Measurements from ENCODE around the gene ZNF839.
"Not testable (repeated sequence)": the region's sequence is repeated elsewhere in the genome, so short reads cannot be mapped to it uniquely, and the experiment has no call there.

The ZNF839 gene

DNA sequence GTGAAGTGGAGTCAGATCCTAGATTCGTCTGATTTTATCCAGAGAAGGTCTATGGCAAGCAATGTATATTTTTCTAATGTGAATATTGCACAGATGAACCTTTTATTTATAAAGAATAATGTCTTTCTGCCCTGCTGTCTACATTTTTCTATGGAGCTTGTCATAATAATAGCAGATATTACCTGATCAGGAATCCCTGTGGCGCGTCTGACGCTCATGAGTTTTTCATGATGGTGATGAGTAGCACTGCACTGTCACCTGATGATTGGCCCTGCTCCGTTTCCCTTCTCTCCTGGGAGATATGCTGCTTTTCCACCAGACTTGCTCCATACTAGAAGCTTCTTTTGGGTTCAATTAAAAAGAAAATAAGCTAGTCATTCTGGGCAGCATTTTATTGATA lies 22.7 kb downstream of the ZNF839 start:
- no peak for DNase-seq (ENCODE audit: low spot score)

DNA sequence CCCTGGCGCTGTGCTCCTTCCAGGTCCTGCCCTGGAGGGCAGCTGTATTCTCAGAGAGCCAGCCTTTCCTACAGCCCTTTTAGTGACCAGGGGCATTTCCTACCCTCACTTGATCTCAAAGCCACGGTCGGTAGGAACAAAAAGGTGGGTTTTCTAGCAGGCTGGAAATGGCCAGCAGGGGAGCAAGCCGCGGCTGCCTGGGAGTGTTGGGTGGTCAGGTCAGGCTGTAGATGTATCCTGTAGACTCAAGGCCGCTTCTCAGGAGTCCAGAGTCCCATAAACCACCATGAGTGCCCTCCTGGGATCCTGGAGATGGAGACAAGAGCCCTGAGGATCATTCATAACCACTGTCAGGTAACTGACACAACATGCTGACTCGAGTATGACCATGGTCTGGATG lies 24.5 kb downstream of the ZNF839 start:
- DNase-seq (ENCODE audit: low spot score): no peak

- no peak for DNase-seq (ENCODE audit: low spot score)
Measured at GRCh38 chr14:102344485-102344884, 24.9 kb downstream of the ZNF839 start.

DNA sequence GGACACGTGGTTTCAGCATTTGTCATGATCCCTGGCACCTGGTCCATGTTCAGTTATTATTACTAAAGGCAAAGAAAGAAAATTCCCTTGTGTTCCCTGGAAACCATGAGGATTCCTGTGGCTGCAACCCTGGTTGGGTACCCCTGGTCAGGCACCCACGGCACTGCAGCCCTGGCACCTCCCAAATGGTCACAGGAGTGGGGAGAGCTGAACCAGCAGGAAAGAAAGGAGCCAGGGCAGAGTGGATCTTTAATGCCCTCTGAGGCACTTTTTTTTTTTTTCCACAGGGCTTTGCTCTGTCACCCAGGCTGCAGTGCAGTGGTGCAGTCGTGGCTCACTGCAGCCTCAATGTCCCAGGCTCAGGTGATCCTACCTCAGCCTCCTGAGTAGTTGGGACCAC lies 25.7 kb downstream of the ZNF839 start:
- DNase-seq (ENCODE audit: low spot score): no peak

DNA sequence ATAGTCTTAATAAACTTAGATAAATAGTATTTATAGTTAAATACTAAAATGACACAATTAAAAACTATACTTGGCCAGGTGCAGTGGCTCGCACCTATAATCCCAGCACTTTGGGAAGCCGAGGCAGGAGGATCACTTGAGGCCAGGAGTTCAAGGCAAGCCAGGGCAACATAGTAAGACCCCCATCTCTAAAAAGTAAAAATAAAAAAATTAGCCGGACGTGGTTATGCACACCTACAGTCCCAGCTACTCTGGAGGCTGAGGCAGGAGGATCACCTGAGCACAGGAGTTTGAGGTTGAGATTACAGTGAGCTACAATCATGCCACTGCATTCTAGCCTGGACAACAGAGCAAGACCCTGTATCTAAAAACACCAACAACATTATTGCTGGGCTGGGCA lies 27.1 kb downstream of the ZNF839 start:
- no peak for DNase-seq (ENCODE audit: low spot score)

- no peak for DNase-seq (ENCODE audit: low spot score)
Measured at GRCh38 chr14:102348376-102348775, 28.8 kb downstream of the ZNF839 start.

- no peak for DNase-seq (ENCODE audit: low spot score)
Measured at GRCh38 chr14:102351023-102351422, 31.5 kb downstream of the ZNF839 start.

DNA sequence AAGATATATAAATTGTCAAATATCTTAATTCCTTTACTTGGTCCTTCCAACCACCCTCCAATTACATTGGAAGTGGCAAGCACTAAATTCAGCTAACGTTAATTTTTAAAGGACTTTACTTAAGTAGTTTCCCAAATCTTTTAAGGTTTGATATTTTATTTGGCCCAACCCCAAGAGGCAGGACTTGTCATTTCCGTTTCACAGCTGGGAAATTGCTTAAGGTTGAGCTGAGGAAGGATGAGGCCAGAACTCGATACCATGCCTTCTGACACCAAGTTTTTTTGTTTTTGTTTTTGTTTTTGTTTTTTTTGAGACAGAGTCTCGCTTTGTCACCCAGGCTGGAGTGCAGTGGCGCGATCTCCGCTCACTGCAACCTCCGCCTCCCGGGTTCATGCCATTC lies 32.0 kb downstream of the ZNF839 start:
- not testable (repeated sequence) for DNase-seq (ENCODE audit: low spot score)

DNA sequence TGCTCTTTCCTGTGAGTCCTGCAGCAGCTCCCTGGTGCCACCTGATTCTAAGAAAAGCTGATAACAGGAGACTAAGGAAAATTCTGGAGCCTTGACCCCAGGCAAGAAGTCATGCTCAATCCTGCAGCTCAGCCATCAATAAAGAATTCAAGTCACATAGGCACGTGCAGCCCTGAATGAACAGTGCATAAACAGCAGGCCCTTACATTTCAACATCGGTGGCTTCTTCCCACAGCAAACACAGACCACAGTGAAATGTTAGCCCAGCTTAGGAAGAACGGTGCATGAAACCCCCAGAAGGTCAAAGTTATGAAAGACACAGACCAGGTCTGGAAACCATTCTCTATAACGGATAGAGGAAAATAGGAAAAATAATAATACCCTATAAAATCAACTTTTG lies 32.7 kb downstream of the ZNF839 start:
- no peak for DNase-seq (ENCODE audit: low spot score)

- DNase-seq (ENCODE audit: low spot score): no peak
Measured at GRCh38 chr14:102353126-102353619, 33.6 kb downstream of the ZNF839 start.

GRCh38 chr14:102356280-102356679 lies 36.7 kb downstream of the ZNF839 start:
- DNase-seq (ENCODE audit: low spot score): no peak

DNA sequence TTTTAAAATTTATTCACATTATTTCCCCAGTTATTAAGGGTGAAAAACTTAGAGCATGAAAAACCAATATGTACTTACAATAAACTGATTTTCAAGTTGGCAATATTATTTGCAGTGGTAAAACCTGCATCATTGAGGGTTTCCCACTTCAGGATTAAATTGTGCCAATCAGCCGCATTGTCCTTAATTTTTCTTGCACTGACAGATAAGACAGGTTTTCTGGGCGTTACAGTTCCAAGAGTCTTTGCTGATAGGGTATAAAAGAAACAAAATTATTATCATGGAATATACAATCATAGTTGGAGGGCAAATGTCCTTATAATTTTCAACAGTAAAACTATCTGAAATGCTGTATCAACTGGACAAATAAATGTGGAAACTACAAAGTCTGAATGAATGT lies 39.8 kb downstream of the ZNF839 start:
- no peak for DNase-seq (ENCODE audit: low spot score)

- DNase-seq (ENCODE audit: low spot score): no peak
Measured at GRCh38 chr14:102360388-102360787, 40.8 kb downstream of the ZNF839 start.

GRCh38 chr14:102362084-102362483 lies 42.5 kb downstream of the ZNF839 start:
- no peak for DNase-seq (ENCODE audit: low spot score)

- DNase-seq (ENCODE audit: low spot score): peak; percentile 99
Measured at GRCh38 chr14:102362545-102363181, 43.1 kb downstream of the ZNF839 start, which contains the start of the genes CINP and TECPR2. TSS of gene CINP (minus strand) at chr14:102362890. CDS start at chr14:102362851, 39 bp downstream. TSS of gene TECPR2 (plus strand) at chr14:102362941. CDS start at chr14:102376722, 13,781 bp downstream.

DNA sequence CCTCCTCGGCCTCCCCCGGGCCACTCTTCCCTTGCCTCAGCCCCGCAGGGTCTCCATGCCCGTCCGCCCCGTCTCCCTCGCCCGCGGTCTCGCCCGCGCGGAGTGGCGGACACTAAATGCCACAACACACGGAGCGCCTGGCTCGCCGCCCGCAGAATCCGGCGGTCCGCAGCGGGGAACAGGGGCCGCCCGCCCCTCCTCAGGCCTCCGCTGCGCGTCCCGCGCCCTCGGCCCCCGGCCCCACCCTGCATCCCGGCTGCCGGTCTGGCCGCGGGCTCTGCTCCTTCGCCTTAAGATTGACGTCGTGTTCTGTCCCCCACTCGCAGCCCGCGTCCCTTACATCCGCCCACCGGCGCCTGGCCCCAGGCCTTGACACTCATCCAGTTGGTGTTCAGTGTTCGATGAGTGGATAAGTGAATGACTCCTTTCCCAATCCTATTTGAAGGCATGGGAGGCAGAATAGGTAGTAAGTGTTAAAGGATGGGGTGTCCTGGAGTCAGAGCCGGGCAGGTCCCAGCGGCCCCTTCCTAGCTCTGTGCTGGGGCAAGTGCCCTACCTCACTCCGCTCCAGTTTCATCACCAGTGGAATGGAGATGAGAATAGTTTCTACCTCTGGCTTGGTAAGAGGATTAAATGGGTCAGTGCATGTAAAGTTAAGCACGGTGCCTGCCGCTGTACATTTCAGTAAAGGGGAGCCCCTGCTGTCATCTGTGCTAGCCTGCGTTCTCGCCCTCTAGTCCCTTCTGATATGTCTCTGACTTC lies 43.8 kb downstream of the ZNF839 start:
- DNase-seq (ENCODE audit: low spot score): peak; percentile 52

- no peak for DNase-seq (ENCODE audit: low spot score)
Measured at GRCh38 chr14:102370305-102370809, 50.8 kb downstream of the ZNF839 start.

- no peak for DNase-seq (ENCODE audit: low spot score)
Measured at GRCh38 chr14:102371361-102371760, 51.8 kb downstream of the ZNF839 start.

- DNase-seq (ENCODE audit: low spot score): no peak
Measured at GRCh38 chr14:102373110-102373509, 53.6 kb downstream of the ZNF839 start.

GRCh38 chr14:102374264-102374663 lies 54.7 kb downstream of the ZNF839 start:
- DNase-seq (ENCODE audit: low spot score): no peak

GRCh38 chr14:102375119-102375518 lies 55.6 kb downstream of the ZNF839 start:
- no peak for DNase-seq (ENCODE audit: low spot score)

GRCh38 chr14:102377696-102378095 lies 58.1 kb downstream of the ZNF839 start:
- no peak for DNase-seq (ENCODE audit: low spot score)

DNA sequence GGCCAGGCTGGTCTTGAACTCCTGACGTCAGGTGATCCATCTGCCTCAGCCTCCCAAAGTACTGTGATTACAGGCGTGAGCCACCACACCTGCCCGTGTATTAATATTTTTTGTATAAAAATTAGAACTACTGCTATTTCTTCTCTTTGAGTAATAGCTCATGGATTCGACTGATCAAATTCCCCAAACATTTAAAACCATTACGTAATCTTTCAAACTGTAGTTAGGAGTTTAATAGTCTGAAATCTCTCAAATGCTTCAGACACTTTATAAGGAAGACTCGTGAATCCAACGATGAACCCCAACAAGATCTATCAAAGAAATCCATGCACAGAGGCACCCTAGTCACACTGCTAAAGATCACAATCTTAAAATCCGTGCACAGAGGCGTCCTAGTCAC lies 59.3 kb downstream of the ZNF839 start:
- DNase-seq (ENCODE audit: low spot score): no peak

Data from iPS-NIHi11 (cell line).